Measurements from ENCODE around the gene MEF2A.

DNA sequence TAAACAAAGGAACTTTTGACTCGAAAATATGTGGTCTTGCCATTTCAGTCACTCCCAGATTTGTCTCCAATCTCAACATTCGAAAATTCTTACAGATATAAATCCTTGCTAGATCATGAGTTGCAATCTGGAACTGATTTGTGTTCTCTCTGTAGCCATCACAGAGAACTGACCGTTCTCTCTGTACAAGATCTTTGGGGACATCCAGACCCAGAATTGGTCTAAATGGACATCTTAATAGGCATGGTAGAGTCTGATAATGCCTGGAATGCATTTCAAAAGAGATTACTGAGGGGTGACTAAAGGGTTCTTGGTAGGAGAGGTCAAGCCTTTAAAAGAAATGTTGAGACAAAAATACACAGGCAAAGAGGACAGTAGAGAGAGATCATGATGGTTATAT, 7.2 kb upstream of the MEF2A start:
- no peak for TF ChIP-seq CTCF (IDR thresholded peaks at IDR 0.05 in 2 of 3, conservative IDR thresholded peaks at IDR 0.05 in 1 of 3; ENCODE audit: borderline replicate concordance in 1 of 3, insufficient read depth in 1 of 3, low read depth in 2 of 3, low read length in 2 of 3)
- TF ChIP-seq POLR2A (IDR thresholded peaks at IDR 0.05; ENCODE audit: borderline replicate concordance, extremely low read depth, insufficient read depth, insufficient read length), result no peak
- no peak for TF ChIP-seq EZH2phosphoT487 (IDR thresholded peaks at IDR 0.05; ENCODE audit: borderline replicate concordance)
- TF ChIP-seq SIN3A (IDR thresholded peaks at IDR 0.05; ENCODE audit: low read depth), result no peak
- no peak for TF ChIP-seq POLR2AphosphoS5 (IDR thresholded peaks at IDR 0.05; ENCODE audit: low read depth, low read length)
- TF ChIP-seq EZH2 (IDR thresholded peaks at IDR 0.05), result no peak
- no peak for TF ChIP-seq ZBTB33 (IDR thresholded peaks at IDR 0.05; ENCODE audit: extremely low read depth, insufficient replicate concordance, low read length)
- no peak for TF ChIP-seq ELF1 (IDR thresholded peaks at IDR 0.05; ENCODE audit: borderline replicate concordance, low read depth)
- TF ChIP-seq, protein P1, sequence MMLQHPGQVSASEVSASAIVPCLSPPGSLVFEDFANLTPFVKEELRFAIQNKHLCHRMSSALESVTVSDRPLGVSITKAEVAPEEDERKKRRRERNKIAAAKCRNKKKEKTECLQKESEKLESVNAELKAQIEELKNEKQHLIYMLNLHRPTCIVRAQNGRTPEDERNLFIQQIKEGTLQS (IDR thresholded peaks at IDR 0.05), result no peak
- TF ChIP-seq RAD21 (IDR thresholded peaks at IDR 0.05; ENCODE audit: low read depth), result no peak
- no peak for TF ChIP-seq ZNF274 (IDR thresholded peaks at IDR 0.05; ENCODE audit: low read depth, low read length)
- TF ChIP-seq CEBPB (IDR thresholded peaks at IDR 0.05; ENCODE audit: low read depth), result no peak
- TF ChIP-seq JUND (IDR thresholded peaks at IDR 0.05), result no peak
